NCI-H2227 (cell line): ENCODE data around the gene AFF2.

Experiments used
- DNase-seq: peaks from one replicate; lab custom pipeline; 2025; ENCODE audit not compliant: unreplicated experiment; lab: John Stamatoyannopoulos, UW

The AFF2 gene

GRCh38 chrX:148991502-148991901 is 491.1 kb downstream of the AFF2 start:
- DNase-seq: no peak

GRCh38 chrX:148995661-148996060 is 495.2 kb downstream of the AFF2 start:
- no peak for DNase-seq

- DNase-seq: no peak
Observed at GRCh38 chrX:149002320-149002719, 501.9 kb downstream of the AFF2 start.

- DNase-seq: no peak
Observed at GRCh38 chrX:149003863-149004660, 503.6 kb downstream of the AFF2 start.

- DNase-seq: no peak
Observed at GRCh38 chrX:149004936-149005335, 504.5 kb downstream of the AFF2 start.

- no peak for DNase-seq
Observed at GRCh38 chrX:149006235-149006634, 505.8 kb downstream of the AFF2 start.

GRCh38 chrX:149007423-149007822 is 507.0 kb downstream of the AFF2 start:
- no peak for DNase-seq

GRCh38 chrX:149010013-149010852 is 509.8 kb downstream of the AFF2 start:
- no peak for DNase-seq

- no peak for DNase-seq
Observed at GRCh38 chrX:149010853-149011224, 510.4 kb downstream of the AFF2 start.

GRCh38 chrX:149013081-149013480 is 512.7 kb downstream of the AFF2 start:
- DNase-seq: no peak

- DNase-seq: no peak
Observed at GRCh38 chrX:149021159-149021558, 520.7 kb downstream of the AFF2 start.

GRCh38 chrX:149022485-149022884 is 522.1 kb downstream of the AFF2 start:
- DNase-seq: no peak

- DNase-seq: no peak
Observed at GRCh38 chrX:149032449-149032848, 532.0 kb downstream of the AFF2 start.

- DNase-seq: no peak
Observed at GRCh38 chrX:149036086-149036485, 535.7 kb downstream of the AFF2 start.

- DNase-seq: no peak
Observed at GRCh38 chrX:149037281-149037870, 537.0 kb downstream of the AFF2 start.

GRCh38 chrX:149039057-149039456 is 538.6 kb downstream of the AFF2 start:
- no peak for DNase-seq

- DNase-seq: no peak
Observed at GRCh38 chrX:149040873-149041535, 540.6 kb downstream of the AFF2 start.

GRCh38 chrX:149043401-149043800 is 543.0 kb downstream of the AFF2 start:
- no peak for DNase-seq

- no peak for DNase-seq
Observed at GRCh38 chrX:149044471-149044870, 544.1 kb downstream of the AFF2 start.

- no peak for DNase-seq
Observed at GRCh38 chrX:149045645-149046210, 545.3 kb downstream of the AFF2 start.
